K562 (cell line): ENCODE measurements around the gene SLC6A8. TPM values are rescaled to one million over a fixed set of nuclear protein-coding genes. Genes with fewer than 3 reads are reported as not detected.

ENCODE experiments used
- ATAC-seq: fragments of 200-7000 bp; cut with Tn5 transposase; 3 replicates; pipeline ENCODE4 v1.9.1; 2020; ENCODE audit warnings: moderate library complexity
- Bru-seq: library from RNA; stranded (reverse); fragments of 400-500 nt; gene quantifications from one replicate; lab custom pipeline; 2021; lab: Mats Ljungman, UMichigan
- BruChase-seq, 2 experiments: library from RNA; stranded (reverse); fragments of 400-500 nt; gene quantifications; one replicate each; lab custom pipeline; 2021; lab: Mats Ljungman, UMichigan
- BruUV-seq: library from RNA; stranded (reverse); fragments of 400-500 nt; replicated peaks from 2 replicates; lab custom pipeline; 2021; lab: Mats Ljungman, UMichigan
- CTCF ChIA-PET: fragments of 300-600 bp; formaldehyde crosslinking; extraction: SDS; loops from one replicate; lab custom pipeline; 2021; ENCODE audit warnings: low intra/inter-chr PET ratio; lab: Yijun Ruan, JAX
- POLR2A ChIA-PET: fragments of 300-600, 350-650 bp; sonication (Branson Sonifier 250); formaldehyde crosslinking; extraction: SDS; loops from one replicate; lab custom pipeline; 2021; ENCODE audit warnings: antibody characterized with exemption, inconsistent platforms; lab: Yijun Ruan, JAX
- DNase-seq, 4 experiments: peaks; one replicate each; pipeline versions ENCODE4 v3.0.0 to v3.0.0-alpha.2; 2011 to 2018; ENCODE audit warnings: low spot score in 3 of 4, mixed read lengths in 3 of 4; ENCODE audit errors: extremely low read depth in 1 of 4
- FAIRE-seq: peaks from 2 replicates; lab custom pipeline; 2011; peaks lifted over from hg19 to GRCh38; lab: Jason Lieb, UNC
- H2AFZ ChIP-seq: 2 replicates; pipeline ENCODE4 v1.6.0; 2011; ENCODE audit warnings: low read depth, low read length, control low read depth, inconsistent platforms
- H3K27ac ChIP-seq: fragments of 200-600 bp; 3 replicates; pipeline ENCODE4 v1.8.0; 2011; ENCODE audit warnings: low read depth, mild to moderate bottlenecking, control low read depth, inconsistent platforms, low read length, moderate library complexity, mixed read lengths; ENCODE audit errors: extremely low read depth
- H3K27me3 ChIP-seq, 2 experiments: fragments of 300-600 bp in 1 of 2; 2 replicates in 1 of 2; 3 replicates in 1 of 2; pipeline versions ENCODE4 v1.6.0 to v1.8.0; 2011; ENCODE audit warnings: inconsistent platforms in 2 of 2, low read length in 2 of 2, mild to moderate bottlenecking in 1 of 2, mixed read lengths in 1 of 2, moderate library complexity in 1 of 2; ENCODE audit not compliant: control insufficient read depth in 2 of 2, insufficient read depth in 2 of 2
- H3K36me3 ChIP-seq: fragments of 300-600 bp; 3 replicates; pipeline ENCODE4 v1.8.0; 2011; ENCODE audit warnings: mild to moderate bottlenecking, low read length, inconsistent platforms; ENCODE audit not compliant: control insufficient read depth, insufficient read depth
- H3K4me1 ChIP-seq, 2 experiments: fragments of 200-600 bp in 1 of 2; replicated peaks in 1 of 2; 2 replicates in 1 of 2; 3 replicates in 1 of 2; pipeline versions ENCODE4 v1.5.1 to v1.8.0; 2011; ENCODE audit warnings: inconsistent platforms in 2 of 2, low read length in 2 of 2, mild to moderate bottlenecking in 1 of 2, mixed read lengths in 1 of 2, moderate library complexity in 1 of 2; ENCODE audit not compliant: control insufficient read depth in 2 of 2, insufficient read depth in 2 of 2
- H3K4me2 ChIP-seq: 2 replicates; pipeline ENCODE4 v1.6.1; 2011; ENCODE audit warnings: low read length, control low read depth, inconsistent platforms, mixed read lengths; ENCODE audit not compliant: insufficient read depth
- H3K4me3 ChIP-seq: fragments of 200-600 bp; sonication (generic), shearing (Covaris generic); 2 replicates; pipeline ENCODE4 v1.5.1; 2016; ENCODE audit warnings: control low read depth, inconsistent platforms
- H3K79me2 ChIP-seq: fragments of 200-600 bp; 3 replicates; pipeline ENCODE4 v1.8.0; 2011; ENCODE audit warnings: low read length, inconsistent platforms; ENCODE audit not compliant: control insufficient read depth, insufficient read depth
- H3K9ac ChIP-seq, 2 experiments: 2 replicates each; pipeline versions ENCODE4 v1.6.0 to v1.6.1; 2011; ENCODE audit warnings: low read depth in 2 of 2, low read length in 2 of 2, control low read depth in 1 of 2, inconsistent platforms in 1 of 2, mild to moderate bottlenecking in 1 of 2, mixed read lengths in 1 of 2; ENCODE audit not compliant: insufficient read depth in 1 of 2
- H3K9me1 ChIP-seq: one replicate; pipeline ENCODE4 v1.6.0; 2011; ENCODE audit warnings: inconsistent platforms, mild to moderate bottlenecking, low read length, moderate library complexity; ENCODE audit not compliant: control insufficient read depth, insufficient read depth
- H3K9me3 ChIP-seq: replicated peaks from 2 replicates; pipeline ENCODE4 v1.5.1; 2011; ENCODE audit warnings: low read depth, low read length, inconsistent platforms; ENCODE audit not compliant: control insufficient read depth, insufficient read depth
- H4K20me1 ChIP-seq: replicated peaks from 2 replicates; pipeline ENCODE4 v1.6.1; 2011; ENCODE audit warnings: low read length, inconsistent platforms, mixed read lengths; ENCODE audit not compliant: control insufficient read depth, insufficient read depth
- CXXC5 ChIP-seq: fragments of 250-450 bp; sonication (Bioruptor Pico); IDR thresholded peaks from 2 replicates; pipeline ENCODE4 v1.8.0; 2022; ENCODE audit warnings: inconsistent platforms, mild to moderate bottlenecking, moderate library complexity
- FUS ChIP-seq: fragments of 200-400 bp; formaldehyde crosslinking; optimal IDR thresholded peaks from 2 replicates; pipeline ENCODE3; 2017; ENCODE audit warnings: low read depth, low read length
- IFI16 ChIP-seq: fragments of 250-450 bp; sonication (Bioruptor Pico); IDR thresholded peaks from 2 replicates; pipeline ENCODE4 v2.1.2; 2022; ENCODE audit warnings: mild to moderate bottlenecking, inconsistent platforms
- KDM5B ChIP-seq: fragments of 200-600 bp; sonication (generic); IDR thresholded peaks from 2 replicates; pipeline ENCODE4 v1.6.1; 2012; ENCODE audit warnings: low read depth, mild to moderate bottlenecking, moderate library complexity, low read length, control low read depth, inconsistent platforms; ENCODE audit not compliant: insufficient replicate concordance
- PML ChIP-seq: IDR thresholded peaks from 2 replicates; pipeline ENCODE4 v1.6.1; 2012; ENCODE audit warnings: low read length, inconsistent platforms
- POLR2AphosphoS5 ChIP-seq: IDR thresholded peaks from 2 replicates; pipeline ENCODE4 v1.6.1; 2011; ENCODE audit warnings: mild to moderate bottlenecking, low read depth, low read length, moderate library complexity; ENCODE audit not compliant: control insufficient read depth, insufficient read depth
- POLR2G ChIP-seq: fragments of 200-400 bp; formaldehyde crosslinking; IDR thresholded peaks from 2 replicates; pipeline ENCODE4 v1.6.1; 2017; ENCODE audit warnings: low read depth, mild to moderate bottlenecking, antibody characterized with exemption, low read length, moderate library complexity
- POLR3G ChIP-seq: IDR thresholded peaks from 2 replicates; pipeline ENCODE4 v1.6.1; 2011; ENCODE audit not compliant: insufficient read length, insufficient replicate concordance; ENCODE audit errors: extremely low read depth
- RAD21 ChIP-seq, 2 experiments: fragments of 250-450 bp in 1 of 2; fragments of 450-650 bp in 1 of 2; sonication (Bioruptor Pico) in 1 of 2; formaldehyde crosslinking in 1 of 2; IDR thresholded peaks in 1 of 2; conservative IDR thresholded peaks in 1 of 2; 2 replicates each; pipeline versions ENCODE4 v1.4.0 to v1.8.0; 2020 to 2022; ENCODE audit warnings: mild to moderate bottlenecking in 2 of 2, moderate library complexity in 1 of 2
- ZBTB7A ChIP-seq: IDR thresholded peaks from 2 replicates; pipeline ENCODE4 v1.6.1; 2011; ENCODE audit warnings: low read depth, mild to moderate bottlenecking, low read length, moderate library complexity, borderline replicate concordance; ENCODE audit not compliant: control insufficient read depth
- ZFX ChIP-seq: sonication (generic); formaldehyde crosslinking; IDR thresholded peaks from 2 replicates; pipeline ENCODE4 v1.8.0; 2022; ENCODE audit warnings: mild to moderate bottlenecking, missing genetic modification reagents, moderate library complexity
- ZNF707 ChIP-seq: fragments of 250-450 bp; sonication (Bioruptor Pico); conservative IDR thresholded peaks from 2 replicates; pipeline ENCODE4 v1.8.0; 2022; ENCODE audit warnings: inconsistent platforms, mild to moderate bottlenecking, moderate library complexity
- WGBS: fragments of 100-300 bp; shearing (Covaris generic); methylation state at CpG from one replicate; pipeline ENCODE4 v1.1.6; 2016; ENCODE audit warnings: low coverage, mixed read lengths; ENCODE audit not compliant: insufficient coverage; ENCODE audit errors: missing lambda C conversion rate; 5-methylcytosine and 5-hydroxymethylcytosine counted together
- in situ Hi-C: fragments of 300-500 bp; cut with MboI; formaldehyde crosslinking; loops from 4 replicates; pipeline ENCODE4 v1.15.0; 2018; ENCODE audit warnings: inconsistent platforms, mixed read lengths
- intact Hi-C: fragments of 100-400 bp; cut with micrococcal nuclease; formaldehyde crosslinking; loops from 2 replicates; pipeline ENCODE4 v1.14.2; 2022
- long read RNA-seq, 3 experiments: library from polyadenylated mRNA in 2 of 3; library from RNA in 1 of 3; unstranded in 2 of 3; stranded (forward) in 1 of 3; transcript quantifications; one replicate each; pipeline ENCODE4 v2.0.0, GENCODE V29; 2019 to 2022
- polyA minus RNA-seq, 3 experiments: library from RNA; depleted of rRNA, polyadenylated mRNA; stranded (reverse); fragments of >200 nt; gene quantifications; 2 replicates each; pipeline ENCODE4 v1.2.3, GENCODE V29; 2011
- polyA plus RNA-seq, 8 experiments: library from polyadenylated mRNA; depleted of rRNA in 4 of 8; stranded (reverse) in 5 of 8; unstranded in 3 of 8; fragments of >200 nt; fragmentation: Nextera tagmentation in 2 of 8; fragmentation: Illumina TruSeq in 1 of 8; extraction: Ambion mirVana in 2 of 8; extraction: Trizol in 1 of 8; gene quantifications; 2 replicates each; pipeline versions ENCODE4 v1.2.1 to v1.2.3, GENCODE V29; 2011 to 2014; ENCODE audit warnings: inconsistent platforms in 1 of 8, missing spikeins in 1 of 8
- total RNA-seq, 7 experiments: library from RNA; depleted of rRNA in 6 of 7; stranded (reverse); fragments of >200 nt in 6 of 7; fragmentation: Illumina TruSeq in 2 of 7; extraction: Trizol in 2 of 7; gene quantifications; 2 replicates each; pipeline versions ENCODE4 v1.2.1 to v1.2.3, GENCODE V29; 2011 to 2021; ENCODE audit warnings: low replicate concordance in 1 of 7
- TF ChIP-seq, protein P1 (sequence below), 2 experiments: fragments of 450-650 bp; conservative IDR thresholded peaks; 2 replicates each; pipeline ENCODE4 v1.6.1; 2017; ENCODE audit warnings: mild to moderate bottlenecking in 2 of 2, moderate library complexity in 2 of 2

SLC6A8 gene
- 456 and 1,096 TPM in 2 replicates for total RNA-seq (2011; cell fraction: chromatin; rRNA removed; ENCODE audit: low replicate concordance)
- 646 and 663 TPM in 2 replicates for total RNA-seq (2011; cell fraction: nucleolus; rRNA removed)
- 500 and 510 TPM in 2 replicates for total RNA-seq (2011; cell fraction: nucleoplasm; rRNA removed)
- 29.6 and 45.6 TPM in 2 replicates for total RNA-seq (2014; rRNA removed)
- 24.7 and 34.3 TPM in 2 replicates for total RNA-seq (2014; rRNA removed; fragmentation: Illumina TruSeq; extraction: Trizol)
- total RNA-seq (2015; rRNA removed; fragmentation: Illumina TruSeq; extraction: Trizol) = 30.3 and 31.0 TPM in 2 replicates
- total RNA-seq (2021) = 122 and 144 TPM in 2 replicates
- 139 and 294 TPM in 2 replicates for polyA plus RNA-seq (2011; rRNA removed)
- polyA plus RNA-seq (2011; cell fraction: cytosol; rRNA removed) = 237 and 320 TPM in 2 replicates
- polyA plus RNA-seq (2011; cell fraction: nucleus; rRNA removed) = 1,046 and 1,667 TPM in 2 replicates
- polyA plus RNA-seq (2012) = 94.9 and 162 TPM in 2 replicates
- 73.5 and 87.0 TPM in 2 replicates for polyA plus RNA-seq (2014; fragmentation: Illumina TruSeq; extraction: Trizol)
- 1 to 10 TPM in 1 of 2 experiments, under 1 TPM in 1; 0.68 to 1.7 TPM for polyA plus RNA-seq (2014; fragmentation: Nextera tagmentation; extraction: Ambion mirVana)
- 76.7 and 77.6 TPM in 2 replicates for polyA plus RNA-seq (2014; rRNA removed)
- polyA minus RNA-seq (2011; rRNA and poly(A)+ RNA removed) = 85.5 and 108 TPM in 2 replicates
- 134 and 269 TPM in 2 replicates for polyA minus RNA-seq (2011; cell fraction: cytosol; rRNA and poly(A)+ RNA removed)
- polyA minus RNA-seq (2011; cell fraction: nucleus; rRNA and poly(A)+ RNA removed) = 124 and 281 TPM in 2 replicates
- percentile 80 among the genes with signal in this experiment for Bru-seq, nascent RNA
- BruChase-seq, experiment 1, labeled RNA remaining after a 2-hour chase = percentile 75 among the genes with signal in this experiment
- BruChase-seq, experiment 2, labeled RNA remaining after a 6-hour chase = percentile 86 among the genes with signal in this experiment
- long read RNA-seq, experiment 1, transcript SLC6A8-201 (13 exons, 3,763 nt) = major isoform, 85 of 306 reads
- long read RNA-seq, experiment 1, partial matches to known transcripts = 84 of 306 reads
- long read RNA-seq, experiment 1, other reads (novel, unspliced or antisense) = 137 of 306 reads
- long read RNA-seq, experiment 2, transcript SLC6A8-201 (13 exons, 3,763 nt) = major isoform, 121 of 262 reads
- long read RNA-seq, experiment 2, partial matches to known transcripts = 110 of 262 reads
- long read RNA-seq, experiment 2, other reads (novel, unspliced or antisense) = 31 of 262 reads
- long read RNA-seq, experiment 3, partial matches to known transcripts = 7 of 9 reads
- long read RNA-seq, experiment 3, other reads (novel, unspliced or antisense) = 2 of 9 reads

GRCh38 chrX:153687121-153688039 lies at the start of gene SLC6A8:
Gene SLC6A8, plus strand, starts transcription at chrX:153687926. Its CDS starts 649 bp downstream, at chrX:153688575.
- BruUV-seq = no TSS peak
- FAIRE-seq (no peak), ATAC-seq (peak; percentile 64), DNase-seq (peak; percentile 78 to 90 (median 82))
- peaks cover 1% of the 10 kb centered on the region; the same call in 1 of the 2 replicates for H3K9me3 ChIP-seq
- peak within 1 kb of the TSS; percentile 72 to 98 for H3K9ac ChIP-seq
- intact Hi-C loops (no loop called here), in situ Hi-C loops (no loop called here)
- peaks cover 13% of the 10 kb centered on the region for H4K20me1 ChIP-seq
- peak within 1 kb of the TSS; percentile 51 for H3K4me3 ChIP-seq
- peaks cover 37% of the 10 kb centered on the region for H3K79me2 ChIP-seq
- H3K27me3 ChIP-seq = no peaks in the 10 kb centered on the region
- H3K36me3 ChIP-seq = peaks cover 26% of the 10 kb centered on the region; the same call in 1 of the 3 replicates
- H3K4me1 ChIP-seq = peaks cover 16 to 62% of the 10 kb centered on the region in 2 experiments; a peak in 4 of 5 replicates
- 0% methylated on average over 8 of the region's 66 CpGs for WGBS
- H2AFZ ChIP-seq = peak within 1 kb of the TSS; percentile 79
- peak within 1 kb of the TSS; percentile 92 for H3K27ac ChIP-seq
- POLR2A ChIA-PET = interaction anchor here (0.9 to 1.0 kb wide), 2 partner anchors 21 to 860 kb away, joined by 3 read pairs; partner anchors contain the start of gene IKBKG
- H3K9me1 ChIP-seq = no peaks in the 10 kb centered on the region
- H3K4me2 ChIP-seq = peak within 1 kb of the TSS; percentile 78
- CTCF ChIA-PET = no interaction called here
- TF ChIP-seq ZBTB7A (peak; percentile 51; the same call in 1 of the 2 replicates), RAD21 (CRISPR knock-in tag; conservative IDR thresholded peaks at IDR 0.05 in 1 of 2, IDR thresholded peaks at IDR 0.05 in 1 of 2) (no peak), POLR2AphosphoS5 (peak; percentile 71; the same call in 1 of the 2 replicates), PML (peak; percentile 25; the same call in 1 of the 2 replicates), FUS (no peak), CXXC5 (CRISPR knock-in tag) (no peak), POLR3G (no peak), ZNF707 (no peak), POLR2G (peak; percentile 79), IFI16 (CRISPR knock-in tag) (no peak), KDM5B (peak; percentile 76), ZFX (CRISPR knock-in tag) (peak; percentile 7; the same call in 1 of the 2 replicates)
- TF ChIP-seq, protein P1, sequence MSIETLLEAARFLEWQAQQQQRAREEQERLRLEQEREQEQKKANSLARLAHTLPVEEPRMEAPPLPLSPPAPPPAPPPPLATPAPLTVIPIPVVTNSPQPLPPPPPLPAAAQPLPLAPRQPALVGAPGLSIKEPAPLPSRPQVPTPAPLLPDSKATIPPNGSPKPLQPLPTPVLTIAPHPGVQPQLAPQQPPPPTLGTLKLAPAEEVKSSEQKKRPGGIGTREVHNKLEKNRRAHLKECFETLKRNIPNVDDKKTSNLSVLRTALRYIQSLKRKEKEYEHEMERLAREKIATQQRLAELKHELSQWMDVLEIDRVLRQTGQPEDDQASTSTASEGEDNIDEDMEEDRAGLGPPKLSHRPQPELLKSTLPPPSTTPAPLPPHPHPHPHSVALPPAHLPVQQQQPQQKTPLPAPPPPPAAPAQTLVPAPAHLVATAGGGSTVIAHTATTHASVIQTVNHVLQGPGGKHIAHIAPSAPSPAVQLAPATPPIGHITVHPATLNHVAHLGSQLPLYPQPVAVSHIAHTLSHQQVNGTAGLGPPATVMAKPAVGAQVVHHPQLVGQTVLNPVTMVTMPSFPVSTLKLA (conservative IDR thresholded peaks at IDR 0.05) = no peak
